WTC11 (cell line): Measurements from ENCODE around the gene OBSCN. TPM values are rescaled to one million over a fixed set of nuclear protein-coding genes. Genes with fewer than 3 reads are reported as not detected.

ENCODE experiments used
- ATAC-seq: fragments of 200-7000 bp; cut with Tn5 transposase; 2 replicates; pipeline ENCODE4 v1.10.0; 2021; ENCODE audit warnings: mild to moderate bottlenecking, moderate library complexity
- CTCF ChIA-PET: fragments of 300-600 bp; sonication (Branson Sonifier 250); formaldehyde crosslinking; loops from one replicate; lab custom pipeline; 2021; ENCODE audit warnings: antibody characterized with exemption; lab: Charles Lee
- POLR2A ChIA-PET: fragments of 350-600 bp; sonication (Branson Sonifier 250); formaldehyde crosslinking; loops from one replicate; lab custom pipeline; 2021; ENCODE audit warnings: antibody characterized with exemption; lab: Charles Lee
- DNase-seq: peaks from one replicate; pipeline ENCODE4 v3.0.0; 2021; ENCODE audit warnings: low spot score
- H3K27ac Mint-ChIP-seq: 2 replicates; pipeline ENCODE4 v1.8.0; 2021; ENCODE audit warnings: mixed read lengths
- H3K27me3 Mint-ChIP-seq: 2 replicates; pipeline ENCODE4 v1.8.0; 2021; ENCODE audit warnings: low read depth, mild to moderate bottlenecking, moderate library complexity, mixed read lengths
- H3K36me3 Mint-ChIP-seq: 2 replicates; pipeline ENCODE4 v1.8.0; 2021; ENCODE audit warnings: mixed read lengths
- H3K4me1 Mint-ChIP-seq: 2 replicates; pipeline ENCODE4 v1.8.0; 2022; ENCODE audit warnings: mixed read lengths
- H3K4me3 Mint-ChIP-seq: 2 replicates; pipeline ENCODE4 v1.8.0; 2021; ENCODE audit warnings: mild to moderate bottlenecking, moderate library complexity, mixed read lengths
- H3K9me3 Mint-ChIP-seq: 2 replicates; pipeline ENCODE4 v1.8.0; 2021; ENCODE audit warnings: mixed read lengths
- ARID4B ChIP-seq: sonication (generic); formaldehyde crosslinking; IDR thresholded peaks from 2 replicates; pipeline ENCODE4 v1.8.0; 2023; ENCODE audit warnings: missing genetic modification reagents, mild to moderate bottlenecking, borderline replicate concordance
- ATF1 ChIP-seq: sonication (generic); formaldehyde crosslinking; IDR thresholded peaks from 2 replicates; pipeline ENCODE4 v1.8.1; 2023; ENCODE audit warnings: mild to moderate bottlenecking, moderate library complexity, missing genetic modification reagents
- CBFB ChIP-seq: sonication (generic); formaldehyde crosslinking; IDR thresholded peaks from 2 replicates; pipeline ENCODE4 v1.8.1; 2022; ENCODE audit warnings: mild to moderate bottlenecking, low read depth, missing genetic modification reagents
- ELF4 ChIP-seq: sonication (generic); formaldehyde crosslinking; IDR thresholded peaks from 2 replicates; pipeline ENCODE4 v1.8.1; 2022; ENCODE audit warnings: low read depth, mild to moderate bottlenecking, moderate library complexity, missing genetic modification reagents
- ESRRA ChIP-seq: sonication (generic); formaldehyde crosslinking; IDR thresholded peaks from 2 replicates; pipeline ENCODE4 v1.8.1; 2022; ENCODE audit warnings: mild to moderate bottlenecking, missing genetic modification reagents, borderline replicate concordance
- ETV6 ChIP-seq: sonication (generic); formaldehyde crosslinking; IDR thresholded peaks from 2 replicates; pipeline ENCODE4 v1.8.1; 2022; ENCODE audit warnings: mild to moderate bottlenecking, missing genetic modification reagents
- GABPB1 ChIP-seq: sonication (generic); formaldehyde crosslinking; IDR thresholded peaks from 2 replicates; pipeline ENCODE4 v1.8.1; 2023; ENCODE audit warnings: mild to moderate bottlenecking, missing genetic modification reagents
- IRF1 ChIP-seq: sonication (generic); formaldehyde crosslinking; IDR thresholded peaks from 2 replicates; pipeline ENCODE4 v1.8.0; 2023; ENCODE audit warnings: missing genetic modification reagents
- IRF2 ChIP-seq: sonication (generic); formaldehyde crosslinking; IDR thresholded peaks from 2 replicates; pipeline ENCODE4 v1.8.0; 2022; ENCODE audit warnings: low read depth, missing genetic modification reagents, borderline replicate concordance
- MLX ChIP-seq: sonication (generic); formaldehyde crosslinking; IDR thresholded peaks from 2 replicates; pipeline ENCODE4 v1.8.1; 2023; ENCODE audit warnings: mild to moderate bottlenecking, missing genetic modification reagents, moderate library complexity
- NFYB ChIP-seq: sonication (generic); formaldehyde crosslinking; conservative IDR thresholded peaks from 2 replicates; pipeline ENCODE4 v1.8.0; 2022; ENCODE audit warnings: low read depth, missing genetic modification reagents
- NR1H2 ChIP-seq: sonication (generic); formaldehyde crosslinking; IDR thresholded peaks from 2 replicates; pipeline ENCODE4 v1.9.0; 2021; ENCODE audit warnings: mild to moderate bottlenecking, moderate library complexity, missing genetic modification reagents
- NR3C1 ChIP-seq: sonication (generic); formaldehyde crosslinking; conservative IDR thresholded peaks from 2 replicates; pipeline ENCODE4 v1.8.1; 2023; ENCODE audit warnings: low read depth, mild to moderate bottlenecking, missing genetic modification reagents
- ZNF121 ChIP-seq: sonication (generic); formaldehyde crosslinking; IDR thresholded peaks from 2 replicates; pipeline ENCODE4 v1.8.0; 2023; ENCODE audit warnings: missing genetic modification reagents
- ZNF138 ChIP-seq: sonication (generic); formaldehyde crosslinking; conservative IDR thresholded peaks from 2 replicates; pipeline ENCODE4 v1.8.1; 2022; ENCODE audit warnings: mild to moderate bottlenecking, moderate library complexity, missing genetic modification reagents
- ZNF219 ChIP-seq: sonication (generic); formaldehyde crosslinking; IDR thresholded peaks from 2 replicates; pipeline ENCODE4 v1.8.0; 2023; ENCODE audit warnings: missing genetic modification reagents, mild to moderate bottlenecking, borderline replicate concordance
- ZNF423 ChIP-seq: fragments of 250-450 bp; sonication (Bioruptor Pico); IDR thresholded peaks from 2 replicates; pipeline ENCODE4 v2.1.2; 2022; ENCODE audit warnings: mild to moderate bottlenecking, moderate library complexity
- total RNA-seq: library from RNA; stranded (reverse); gene quantifications from 3 replicates; pipeline ENCODE4 v1.2.3, GENCODE V29; 2021
- TF ChIP-seq, protein P1 (sequence below): sonication (generic); formaldehyde crosslinking; IDR thresholded peaks from 2 replicates; pipeline ENCODE4 v1.8.0; 2023; ENCODE audit warnings: mild to moderate bottlenecking, missing genetic modification reagents
- TF ChIP-seq, protein P2 (sequence below): fragments of 250-450 bp; sonication (Bioruptor Pico); IDR thresholded peaks from 2 replicates; pipeline ENCODE4 v1.9.0; 2021; ENCODE audit warnings: mild to moderate bottlenecking
- TF ChIP-seq, protein P3 (sequence below): fragments of 250-450 bp; sonication (Bioruptor Pico); IDR thresholded peaks from 2 replicates; pipeline ENCODE4 v1.9.0; 2021; ENCODE audit warnings: moderate library complexity, mild to moderate bottlenecking, inconsistent platforms, borderline replicate concordance
- TF ChIP-seq, protein P4 (sequence below): sonication (generic); formaldehyde crosslinking; IDR thresholded peaks from 2 replicates; pipeline ENCODE4 v1.8.1; 2022; ENCODE audit warnings: mild to moderate bottlenecking, moderate library complexity, missing genetic modification reagents

OBSCN gene
- total RNA-seq, 1 experiment from 2014 or later, result 38.8 TPM

- TF ChIP-seq, protein P1, sequence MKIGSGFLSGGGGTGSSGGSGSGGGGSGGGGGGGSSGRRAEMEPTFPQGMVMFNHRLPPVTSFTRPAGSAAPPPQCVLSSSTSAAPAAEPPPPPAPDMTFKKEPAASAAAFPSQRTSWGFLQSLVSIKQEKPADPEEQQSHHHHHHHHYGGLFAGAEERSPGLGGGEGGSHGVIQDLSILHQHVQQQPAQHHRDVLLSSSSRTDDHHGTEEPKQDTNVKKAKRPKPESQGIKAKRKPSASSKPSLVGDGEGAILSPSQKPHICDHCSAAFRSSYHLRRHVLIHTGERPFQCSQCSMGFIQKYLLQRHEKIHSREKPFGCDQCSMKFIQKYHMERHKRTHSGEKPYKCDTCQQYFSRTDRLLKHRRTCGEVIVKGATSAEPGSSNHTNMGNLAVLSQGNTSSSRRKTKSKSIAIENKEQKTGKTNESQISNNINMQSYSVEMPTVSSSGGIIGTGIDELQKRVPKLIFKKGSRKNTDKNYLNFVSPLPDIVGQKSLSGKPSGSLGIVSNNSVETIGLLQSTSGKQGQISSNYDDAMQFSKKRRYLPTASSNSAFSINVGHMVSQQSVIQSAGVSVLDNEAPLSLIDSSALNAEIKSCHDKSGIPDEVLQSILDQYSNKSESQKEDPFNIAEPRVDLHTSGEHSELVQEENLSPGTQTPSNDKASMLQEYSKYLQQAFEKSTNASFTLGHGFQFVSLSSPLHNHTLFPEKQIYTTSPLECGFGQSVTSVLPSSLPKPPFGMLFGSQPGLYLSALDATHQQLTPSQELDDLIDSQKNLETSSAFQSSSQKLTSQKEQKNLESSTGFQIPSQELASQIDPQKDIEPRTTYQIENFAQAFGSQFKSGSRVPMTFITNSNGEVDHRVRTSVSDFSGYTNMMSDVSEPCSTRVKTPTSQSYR (CRISPR knock-in tag), result no peak
- TF ChIP-seq ESRRA, result no peak
- no peak for TF ChIP-seq IRF2 (CRISPR knock-in tag)
- TF ChIP-seq, protein P2, sequence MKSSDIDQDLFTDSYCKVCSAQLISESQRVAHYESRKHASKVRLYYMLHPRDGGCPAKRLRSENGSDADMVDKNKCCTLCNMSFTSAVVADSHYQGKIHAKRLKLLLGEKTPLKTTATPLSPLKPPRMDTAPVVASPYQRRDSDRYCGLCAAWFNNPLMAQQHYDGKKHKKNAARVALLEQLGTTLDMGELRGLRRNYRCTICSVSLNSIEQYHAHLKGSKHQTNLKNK (CRISPR knock-in tag), result no peak
- TF ChIP-seq ZNF121 (CRISPR knock-in tag), result no peak
- no peak for TF ChIP-seq ZNF138 (CRISPR knock-in tag)
- TF ChIP-seq NR3C1 (CRISPR knock-in tag), result no peak
- no peak for TF ChIP-seq ZNF219 (CRISPR knock-in tag)
- no peak for TF ChIP-seq ZNF423 (CRISPR knock-in tag)
Observed at GRCh38 chr1:228404107-228404720, 196.4 kb downstream of the OBSCN start (continued).

GRCh38 chr1:228405200-228405978, 197.5 kb downstream of the OBSCN start:
- ChIA-PET CTCF (interaction anchor here (1.0 to 4.0 kb wide), 8 partner anchors 10 to 274 kb away, joined by 3 to 17 read pairs (median 4); a partner anchor contains a TSS), POLR2A (interaction anchor here (0.7 to 3.8 kb wide), 4 partner anchors 12 to 107 kb away, joined by 3 to 52 read pairs (median 4); a partner anchor contains a TSS)
- peak overlapping the region; percentile 86; the same call in 1 of the 2 replicates for H3K27ac Mint-ChIP-seq
- TF ChIP-seq GABPB1, result peak; percentile 40; the same call in 1 of the 2 replicates
- TF ChIP-seq CBFB (CRISPR knock-in tag), result no peak
- peak overlapping the region; percentile 94 for H3K4me3 Mint-ChIP-seq
- no peaks in the 10 kb centered on the region for H3K27me3 Mint-ChIP-seq
- H3K36me3 Mint-ChIP-seq, result peaks cover 16% of the 10 kb centered on the region; the same call in 1 of the 2 replicates
- peaks cover 24% of the 10 kb centered on the region for H3K4me1 Mint-ChIP-seq
- H3K9me3 Mint-ChIP-seq, result no peaks in the 10 kb centered on the region
- no peak for DNase-seq
- no peak for ATAC-seq

DNA sequence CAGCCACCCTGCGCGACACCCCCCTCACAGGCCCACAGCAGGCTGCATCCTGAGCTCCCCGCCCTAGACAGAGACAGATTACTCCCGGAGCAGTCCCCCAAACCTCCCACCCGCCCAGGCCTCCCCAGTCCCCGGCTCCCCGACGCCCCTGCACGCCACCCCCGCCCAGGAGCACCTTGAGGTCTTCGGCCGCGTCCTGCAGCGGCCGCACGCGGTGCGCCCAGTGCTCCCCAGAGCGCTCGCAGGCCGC, 198.1 kb downstream of the OBSCN start:
- H3K27me3 Mint-ChIP-seq, result no peaks in the 10 kb centered on the region
- H3K4me3 Mint-ChIP-seq, result peak overlapping the region; percentile 94
- ChIA-PET POLR2A (interaction anchor here (0.7 to 3.8 kb wide), 4 partner anchors 12 to 107 kb away, joined by 3 to 52 read pairs (median 4); a partner anchor contains a TSS), CTCF (interaction anchor here (1.1 to 4.0 kb wide), 6 partner anchors 9 to 192 kb away, joined by 3 to 17 read pairs (median 4); no protein-coding TSS in a partner anchor)
- H3K9me3 Mint-ChIP-seq, result no peaks in the 10 kb centered on the region
- no peak for ATAC-seq
- peak overlapping the region; percentile 86; the same call in 1 of the 2 replicates for H3K27ac Mint-ChIP-seq
- H3K36me3 Mint-ChIP-seq, result peaks cover 13% of the 10 kb centered on the region; the same call in 1 of the 2 replicates
- DNase-seq, result no peak
- peaks cover 24% of the 10 kb centered on the region for H3K4me1 Mint-ChIP-seq
- no peak for TF ChIP-seq ARID4B (CRISPR knock-in tag)
- TF ChIP-seq IRF1 (CRISPR knock-in tag), result no peak
- TF ChIP-seq, protein P3, sequence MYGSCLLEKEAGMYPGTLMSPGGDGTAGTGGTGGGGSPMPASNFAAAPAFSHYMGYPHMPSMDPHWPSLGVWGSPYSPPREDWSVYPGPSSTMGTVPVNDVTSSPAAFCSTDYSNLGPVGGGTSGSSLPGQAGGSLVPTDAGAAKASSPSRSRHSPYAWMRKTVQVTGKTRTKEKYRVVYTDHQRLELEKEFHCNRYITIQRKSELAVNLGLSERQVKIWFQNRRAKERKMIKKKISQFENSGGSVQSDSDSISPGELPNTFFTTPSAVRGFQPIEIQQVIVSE (CRISPR knock-in tag), result no peak
- no peak for TF ChIP-seq ELF4 (CRISPR knock-in tag)
- TF ChIP-seq, protein P4, sequence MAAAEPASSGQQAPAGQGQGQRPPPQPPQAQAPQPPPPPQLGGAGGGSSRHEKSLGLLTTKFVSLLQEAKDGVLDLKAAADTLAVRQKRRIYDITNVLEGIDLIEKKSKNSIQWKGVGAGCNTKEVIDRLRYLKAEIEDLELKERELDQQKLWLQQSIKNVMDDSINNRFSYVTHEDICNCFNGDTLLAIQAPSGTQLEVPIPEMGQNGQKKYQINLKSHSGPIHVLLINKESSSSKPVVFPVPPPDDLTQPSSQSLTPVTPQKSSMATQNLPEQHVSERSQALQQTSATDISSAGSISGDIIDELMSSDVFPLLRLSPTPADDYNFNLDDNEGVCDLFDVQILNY, result no peak
- TF ChIP-seq ATF1 (CRISPR knock-in tag), result no peak
- no peak for TF ChIP-seq NFYB
- no peak for TF ChIP-seq ETV6 (CRISPR knock-in tag)
- no peak for TF ChIP-seq MLX (CRISPR knock-in tag)
- no peak for TF ChIP-seq NR3C1 (CRISPR knock-in tag)
- no peak for TF ChIP-seq NR1H2 (CRISPR knock-in tag)
